Measurements from ENCODE around the gene PSMD2.

Gene PSMD2

GRCh38 chr3:184354121-184354728, 55.2 kb downstream of the PSMD2 start:
- DNase-seq, result peak in 21 of 56 donors; percentile 13 to 67 (median 24)

- no peak for DNase-seq
These were observed 55.7 kb downstream of the PSMD2 start for GRCh38 chr3:184354754-184355153.

GRCh38 chr3:184355261-184356040, 56.4 kb downstream of the PSMD2 start:
- DNase-seq, result no peak

- DNase-seq, result no peak
These were observed 58.4 kb downstream of the PSMD2 start for GRCh38 chr3:184357248-184358123.

GRCh38 chr3:184358124-184358767, 59.2 kb downstream of the PSMD2 start:
- DNase-seq, result no peak

Measured in nucleus accumbens (tissue), 56 donors.